Fibroblast of skin of scalp (primary cell): ENCODE measurements around the gene EML5.
A peak's percentile ranks its signal among the peaks of the same experiment; 100 is the strongest.
"Not testable (repeated sequence)": the region's sequence is repeated elsewhere in the genome, so short reads cannot be mapped to it uniquely, and the experiment has no call there.

Experiments used
- DNase-seq: peaks from one replicate; pipeline ENCODE4 v3.0.0-alpha.2; 2013

Gene EML5

DNA sequence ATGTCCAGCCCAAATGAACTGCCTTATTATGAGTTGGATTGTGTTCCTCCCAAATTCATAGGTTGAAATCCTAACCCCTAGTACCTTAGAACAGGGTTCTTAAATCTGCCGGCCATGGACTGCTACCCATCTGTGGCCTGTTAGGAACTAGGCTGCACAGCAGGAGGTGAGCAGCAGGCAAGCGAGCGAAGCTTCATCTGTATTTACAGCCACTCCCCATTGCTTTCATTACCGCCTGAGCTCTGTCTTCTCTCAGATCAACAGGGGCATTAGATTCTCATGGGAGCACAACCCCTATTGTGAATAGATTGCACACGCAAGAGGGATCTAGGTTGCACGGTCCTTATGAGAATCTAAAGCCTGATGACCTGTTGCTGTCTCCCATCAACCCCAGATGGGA lies 9.8 kb upstream of the EML5 start:
- DNase-seq: no peak

DNA sequence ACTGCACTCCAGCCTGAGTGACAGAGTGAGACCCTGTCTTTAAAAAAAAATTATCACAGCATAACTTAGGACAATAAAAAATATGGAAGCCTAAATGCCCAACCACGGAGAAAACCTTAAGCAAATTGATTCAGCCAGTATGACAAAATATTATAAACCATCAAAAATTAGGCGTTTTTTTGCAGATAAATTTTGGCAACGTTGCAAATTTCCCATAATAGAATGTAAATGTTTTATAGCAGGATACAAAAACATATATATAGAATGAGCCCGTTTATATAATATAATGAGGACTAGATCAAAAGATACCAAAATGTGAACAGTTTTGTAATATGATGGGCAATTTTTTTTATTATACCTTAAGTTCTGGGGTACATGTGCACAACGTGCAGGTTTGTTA lies 6.8 kb upstream of the EML5 start:
- no peak for DNase-seq

DNA sequence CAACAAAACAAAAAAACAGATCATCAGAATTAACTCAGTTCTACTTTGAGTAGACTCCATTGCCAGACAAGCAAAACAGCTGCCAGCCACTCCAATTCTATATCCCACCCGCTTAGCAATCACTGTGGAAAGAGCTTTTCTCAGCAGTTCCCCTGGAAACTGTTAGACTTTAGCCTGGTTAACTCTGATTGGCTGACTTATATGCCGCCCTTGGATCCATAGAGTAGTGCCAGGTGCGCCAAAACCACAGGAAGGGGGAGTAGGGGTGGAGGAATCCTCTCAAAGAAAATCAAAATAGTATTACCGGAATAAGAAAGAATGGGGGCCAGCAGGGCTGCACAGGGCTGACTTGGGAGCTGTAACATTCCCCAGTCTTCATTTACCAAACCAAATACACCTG lies 5.4 kb upstream of the EML5 start:
- no peak for DNase-seq

DNA sequence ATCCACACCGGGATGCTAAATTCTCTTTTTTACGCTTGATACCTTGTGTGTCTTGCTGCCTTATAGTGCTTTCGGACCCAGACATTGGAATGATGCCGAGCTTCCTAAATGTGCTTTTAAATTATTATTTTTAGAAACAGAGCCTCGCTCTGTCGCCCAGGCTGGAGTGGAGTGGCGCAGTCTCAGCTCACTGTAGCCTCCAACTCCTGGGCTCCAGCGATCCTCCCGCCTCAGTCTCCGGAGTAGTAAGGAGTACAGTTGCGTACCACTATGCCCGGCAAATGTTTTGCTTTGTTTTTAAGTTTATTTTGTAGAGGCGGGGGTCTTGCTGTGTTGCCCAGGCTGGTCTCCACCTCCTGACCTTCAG lies 489 bp upstream of the EML5 start:
- no peak for DNase-seq

- DNase-seq: no peak
Observed at GRCh38 chr14:88791629-88792472, 902 bp downstream of the EML5 start.

DNA sequence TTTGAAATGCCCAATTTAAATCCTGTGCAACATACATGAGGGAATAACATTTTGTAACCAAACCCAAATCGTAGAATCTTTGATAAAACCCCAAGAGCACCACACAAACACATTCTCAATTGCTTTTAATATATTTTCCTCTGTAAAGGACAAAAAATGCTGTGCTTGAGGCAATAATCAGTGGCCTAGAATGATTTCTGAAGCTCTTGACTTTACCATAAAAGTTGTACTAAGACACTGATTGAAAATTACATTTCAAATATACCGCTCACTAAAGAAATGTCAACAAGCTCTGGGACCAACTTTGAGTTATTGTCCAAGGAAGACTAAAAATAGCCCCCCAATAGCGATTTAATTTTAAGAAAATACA lies 1.5 kb downstream of the EML5 start:
- no peak for DNase-seq

DNA sequence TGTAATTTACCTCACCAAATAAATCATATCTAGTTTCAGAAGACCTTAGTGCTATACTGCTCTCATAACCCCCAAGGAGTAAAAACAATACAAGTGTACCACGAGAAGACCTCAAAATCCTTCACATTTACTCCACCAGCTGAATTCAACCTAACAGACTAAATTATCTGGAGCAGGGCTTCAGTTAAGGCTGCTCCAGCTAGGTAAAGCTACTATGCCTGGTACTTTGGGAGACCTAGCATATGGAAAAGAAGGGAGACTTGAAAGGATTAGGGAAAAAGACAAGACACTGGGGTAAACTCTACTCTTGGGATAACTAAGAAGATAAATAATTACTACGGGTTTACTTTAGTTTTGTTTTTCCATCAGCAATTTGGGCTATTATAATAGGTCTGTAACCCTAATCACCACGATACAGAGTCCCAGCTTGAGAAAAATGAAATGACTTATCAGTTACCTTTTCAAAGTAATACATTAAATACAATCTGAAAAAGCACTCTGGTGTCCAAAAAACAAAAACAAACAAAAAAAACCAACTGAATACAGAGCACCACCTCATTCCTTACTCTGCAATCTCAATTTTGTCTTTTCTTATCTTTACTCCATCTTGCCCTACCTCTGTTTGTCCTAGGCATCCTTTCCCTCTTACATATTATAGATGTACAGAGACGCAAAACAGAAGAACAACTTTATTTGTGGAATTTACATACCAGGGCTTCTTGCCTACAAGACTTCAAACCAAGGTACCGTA lies 2.1 kb downstream of the EML5 start:
- DNase-seq: no peak

- DNase-seq: not testable (repeated sequence)
Observed at GRCh38 chr14:88789573-88789972, 3.2 kb downstream of the EML5 start.

DNA sequence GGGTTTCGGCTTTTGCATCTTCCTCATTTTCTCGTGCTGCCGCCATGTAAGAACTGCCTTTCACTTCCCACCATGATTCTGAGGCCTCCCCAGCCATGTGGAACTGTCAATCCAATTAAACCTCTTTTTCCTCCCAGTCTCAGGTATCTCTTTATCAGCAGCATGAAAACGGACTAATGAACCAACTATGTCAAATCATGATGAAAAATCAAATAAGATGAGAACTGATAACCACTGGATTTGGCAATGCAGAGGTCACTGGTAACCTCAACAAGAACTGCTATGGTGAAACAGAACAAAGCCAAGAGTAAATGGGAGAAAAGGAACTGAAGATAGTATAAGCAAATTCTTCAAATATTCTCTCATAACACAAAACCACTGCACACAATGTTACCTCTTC lies 6.0 kb downstream of the EML5 start:
- DNase-seq: no peak

- DNase-seq: no peak
Observed at GRCh38 chr14:88785911-88786310, 6.8 kb downstream of the EML5 start.

GRCh38 chr14:88775532-88775931 lies 17.2 kb downstream of the EML5 start:
- no peak for DNase-seq

DNA sequence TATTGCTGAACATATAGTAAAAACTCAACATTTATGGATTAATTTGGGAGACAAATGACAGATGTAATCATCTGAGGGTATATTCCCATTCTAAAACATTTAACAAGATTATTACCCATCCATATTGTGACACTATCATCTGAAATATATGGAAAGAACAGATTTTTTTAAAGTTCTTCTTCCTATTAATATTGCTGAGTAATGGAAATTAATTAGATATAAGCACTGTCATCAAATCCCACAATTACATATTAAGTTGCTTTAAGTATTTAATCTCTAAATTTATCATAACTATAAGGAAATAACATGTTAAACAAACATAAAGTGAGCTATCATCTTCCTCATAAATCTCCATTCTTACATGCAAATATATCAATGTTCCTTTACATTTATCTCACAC lies 22.0 kb downstream of the EML5 start:
- DNase-seq: no peak

DNA sequence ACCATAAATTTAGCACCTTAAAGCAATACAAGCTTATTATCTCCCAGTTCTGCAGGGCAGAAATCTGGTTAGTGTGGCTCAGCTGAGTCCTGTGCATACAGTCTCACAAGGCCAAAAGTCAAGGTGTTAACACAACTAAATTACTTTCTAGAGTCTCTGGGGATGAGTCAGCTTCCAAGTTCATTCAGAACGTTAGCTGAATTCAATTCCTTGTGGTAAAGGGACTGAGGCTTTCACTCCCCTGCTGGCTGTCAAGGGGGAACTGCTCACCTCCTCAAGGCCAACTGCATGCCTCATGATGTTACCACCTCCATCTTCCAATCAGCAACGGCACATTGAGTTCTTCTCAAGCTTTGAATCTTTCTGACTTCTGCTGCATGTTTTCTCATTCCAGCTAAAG lies 27.6 kb downstream of the EML5 start:
- no peak for DNase-seq

DNA sequence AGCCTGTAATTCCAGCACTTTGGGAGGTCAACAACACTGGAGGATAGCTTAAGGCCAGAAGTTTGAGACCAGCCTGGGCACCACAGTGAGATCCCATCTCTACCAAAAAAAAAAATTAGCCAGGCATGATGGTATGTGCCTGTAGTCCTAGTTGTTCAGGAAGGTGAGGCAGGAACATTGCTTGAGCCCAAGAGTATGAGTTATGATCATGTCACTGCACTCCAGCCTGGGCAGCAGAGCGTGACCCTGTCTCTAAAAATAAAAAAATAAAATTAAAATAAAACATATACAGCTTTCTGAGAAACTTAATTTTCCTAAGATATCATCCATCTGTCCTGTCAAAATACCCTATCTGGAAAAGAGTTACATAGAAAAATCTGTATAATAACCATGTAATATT lies 38.9 kb downstream of the EML5 start:
- no peak for DNase-seq

GRCh38 chr14:88750945-88751344 lies 41.8 kb downstream of the EML5 start:
- DNase-seq: no peak

GRCh38 chr14:88750413-88750812 lies 42.3 kb downstream of the EML5 start:
- DNase-seq: no peak

DNA sequence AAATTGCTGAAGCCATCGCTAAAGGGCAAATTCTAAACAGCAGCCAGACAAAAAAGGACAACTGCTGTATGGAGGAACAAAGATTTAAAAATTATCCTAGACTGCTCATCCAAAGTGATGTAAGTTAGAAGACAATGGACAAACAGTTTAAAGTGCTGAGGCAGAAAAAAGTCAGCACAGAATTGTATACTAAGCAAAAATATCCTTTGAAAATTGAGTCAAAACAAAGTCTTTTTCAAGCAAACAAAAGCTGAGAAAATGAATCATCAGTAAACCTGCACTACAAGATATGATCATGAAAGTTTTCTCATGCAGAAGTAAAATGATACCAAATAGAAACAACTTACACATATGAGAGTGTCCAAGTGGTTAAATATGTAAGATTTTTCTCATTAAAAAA lies 43.6 kb downstream of the EML5 start:
- no peak for DNase-seq

DNA sequence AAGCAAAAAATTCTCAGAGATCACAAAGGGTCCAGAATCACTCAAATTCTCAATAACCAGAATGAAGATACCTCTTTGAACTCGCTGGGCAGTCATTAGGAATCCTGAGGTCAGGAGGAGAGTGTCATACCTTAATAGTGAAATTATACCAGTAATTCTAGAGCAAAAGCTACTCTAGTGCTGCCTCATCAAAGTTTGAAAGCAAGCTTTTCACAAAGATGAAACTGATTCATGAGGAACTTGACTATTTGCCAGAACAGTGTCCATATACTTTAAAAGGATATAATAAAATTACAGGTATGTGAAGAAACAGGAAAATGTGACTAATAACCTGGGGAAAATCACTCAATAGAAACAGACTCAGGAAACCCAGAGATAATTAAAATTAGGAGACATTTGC lies 44.5 kb downstream of the EML5 start:
- no peak for DNase-seq

DNA sequence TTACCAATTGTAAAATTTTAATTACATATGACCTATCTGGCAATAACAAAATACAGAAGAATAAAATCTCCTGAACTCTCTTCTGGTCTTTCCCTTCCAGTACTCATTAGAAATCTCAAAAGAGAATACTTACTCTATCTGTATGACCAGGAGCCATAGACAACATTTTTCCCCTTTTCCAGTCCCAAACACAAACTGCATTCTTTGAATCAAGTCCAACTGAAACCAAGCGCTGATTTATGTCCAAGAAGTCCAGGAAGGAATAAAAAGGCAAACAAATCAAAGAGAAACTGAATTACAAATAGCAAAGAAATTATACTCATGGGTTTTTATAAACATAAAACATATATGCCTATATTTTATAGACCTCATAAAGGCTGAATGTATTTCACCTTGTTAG lies 46.7 kb downstream of the EML5 start:
- no peak for DNase-seq

DNA sequence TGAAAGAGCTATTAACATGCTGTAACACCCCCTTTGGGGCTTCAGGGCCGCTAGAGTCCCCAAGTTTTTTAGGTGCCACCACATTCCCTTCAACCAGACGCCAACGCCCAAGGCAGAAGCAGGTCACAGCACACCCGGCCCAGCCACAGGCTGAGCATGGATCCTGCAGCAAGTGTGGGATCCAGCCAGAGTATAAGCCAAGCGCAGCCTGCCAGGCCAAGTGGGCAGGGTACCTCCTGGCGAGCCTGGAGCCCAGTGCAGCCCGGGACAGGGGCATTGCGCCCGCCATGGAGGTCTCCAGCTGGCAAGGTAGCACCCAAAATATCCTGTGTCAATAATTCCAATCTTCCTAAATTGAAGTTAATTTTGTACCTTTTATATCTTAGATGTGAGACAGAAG lies 55.5 kb downstream of the EML5 start:
- DNase-seq: no peak

DNA sequence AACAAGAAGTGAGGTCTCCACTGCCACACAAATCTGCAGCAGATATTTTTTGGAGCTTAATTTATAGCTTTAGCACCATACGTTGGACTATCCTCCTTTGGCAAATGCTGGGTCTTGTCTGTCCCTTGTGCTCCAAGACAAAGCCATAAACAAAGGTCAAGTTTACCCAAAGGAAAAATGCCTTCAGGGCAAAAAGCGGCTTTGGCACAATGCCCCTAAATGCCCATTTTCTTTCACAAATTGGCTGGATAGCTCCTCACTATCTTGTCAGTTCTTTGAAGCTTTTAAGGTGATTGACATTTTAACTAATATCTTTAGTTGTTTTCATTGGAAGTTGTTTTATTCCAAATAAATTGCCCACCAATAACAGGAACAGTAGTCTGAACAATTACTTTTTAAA lies 59.6 kb downstream of the EML5 start:
- DNase-seq: no peak

DNA sequence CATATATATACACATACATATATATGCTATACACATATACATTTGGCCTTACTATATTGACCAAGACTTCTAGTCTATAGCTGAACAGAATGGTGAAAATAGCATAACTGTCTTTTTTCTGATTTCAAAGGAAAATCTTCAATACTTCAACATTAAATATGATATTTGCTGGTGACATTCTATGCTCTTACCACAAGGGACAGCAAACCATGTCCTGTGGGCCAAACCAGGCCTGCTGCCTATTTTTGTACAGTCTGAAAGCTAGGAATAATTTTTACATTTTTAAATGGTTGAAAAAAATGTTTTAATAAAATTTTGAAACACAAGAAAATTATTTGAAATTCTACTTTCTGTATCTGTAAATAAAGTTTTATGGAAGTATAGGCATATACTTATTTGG lies 63.6 kb downstream of the EML5 start:
- DNase-seq: peak; percentile 0

GRCh38 chr14:88727057-88727456 lies 65.7 kb downstream of the EML5 start:
- no peak for DNase-seq

DNA sequence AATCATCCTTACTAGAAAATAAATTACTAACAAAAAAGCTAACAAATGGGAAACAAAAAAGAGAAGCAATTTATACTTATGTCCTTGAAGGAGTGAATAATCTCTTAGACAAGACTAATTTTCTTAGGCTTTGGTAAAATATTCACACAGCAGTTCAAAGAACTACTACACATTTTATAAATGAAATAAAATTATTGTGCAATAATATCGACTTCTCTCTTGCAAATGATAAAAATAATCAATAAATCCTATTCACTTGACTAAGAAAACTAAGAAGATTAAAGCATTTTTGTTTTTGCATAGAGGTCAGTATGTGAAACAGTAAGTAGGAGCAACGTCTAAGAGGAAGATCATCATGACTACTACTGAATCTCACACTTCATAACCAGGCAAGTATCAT lies 82.0 kb downstream of the EML5 start:
- DNase-seq: no peak

DNA sequence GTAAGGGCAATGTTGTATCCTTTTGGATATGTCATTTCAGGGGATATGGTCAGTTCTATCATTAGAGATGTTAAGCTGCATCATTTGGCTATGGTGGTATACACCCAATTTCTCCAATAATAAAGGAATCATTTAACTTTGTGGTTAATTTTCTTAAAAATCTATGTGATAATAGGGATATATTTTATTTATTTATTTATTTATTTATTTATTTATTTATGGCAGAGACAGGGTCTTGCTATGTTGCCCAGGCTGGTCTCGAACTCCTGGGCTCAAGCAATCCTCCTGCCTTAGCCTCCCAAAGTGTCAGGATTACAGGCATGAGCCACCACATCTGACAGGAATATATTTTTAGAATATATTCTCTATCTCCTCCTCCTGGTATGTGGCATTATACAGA lies 85.7 kb downstream of the EML5 start:
- DNase-seq: no peak
